DOHH2 (cell line): ENCODE results near the gene DMD.

ENCODE experiments used
- H3F3A ChIP-seq: fragments of 200-600 bp; sonication (generic), shearing (Covaris generic); 2 replicates; pipeline ENCODE4 v1.6.0; 2016; ENCODE audit warnings: antibody characterized with exemption, mild to moderate bottlenecking; ENCODE audit not compliant: control insufficient read depth, insufficient read depth
- H3K27ac ChIP-seq: fragments of 200-600 bp; sonication (generic); 2 replicates; pipeline ENCODE4 v1.5.1; 2014; ENCODE audit warnings: low read depth, mild to moderate bottlenecking, low read length, moderate library complexity
- H3K27me3 ChIP-seq: fragments of 200-600 bp; sonication (generic); 2 replicates; pipeline ENCODE4 v1.6.1; 2014; ENCODE audit warnings: mild to moderate bottlenecking, low read length, mixed read lengths; ENCODE audit not compliant: control insufficient read depth
- H3K36me3 ChIP-seq: fragments of 200-600 bp; sonication (generic); 2 replicates; pipeline ENCODE4 v1.6.1; 2014; ENCODE audit warnings: mild to moderate bottlenecking, low read length, moderate library complexity, mixed read lengths; ENCODE audit not compliant: control insufficient read depth
- H3K4me1 ChIP-seq: fragments of 200-600 bp; sonication (generic); 2 replicates; pipeline ENCODE4 v1.6.1; 2014; ENCODE audit warnings: mild to moderate bottlenecking, low read length, mixed read lengths; ENCODE audit not compliant: control insufficient read depth
- H3K4me2 ChIP-seq: fragments of 200-600 bp; sonication (generic); 2 replicates; pipeline ENCODE4 v1.6.0; 2014; ENCODE audit warnings: mild to moderate bottlenecking, low read length, moderate library complexity
- H3K4me3 ChIP-seq: fragments of 200-600 bp; sonication (generic); 2 replicates; pipeline ENCODE4 v1.5.1; 2014; ENCODE audit warnings: mild to moderate bottlenecking, low read length, mixed read lengths
- H3K79me2 ChIP-seq: fragments of 200-600 bp; sonication (generic); 2 replicates; pipeline ENCODE4 v1.6.1; 2014; ENCODE audit warnings: mild to moderate bottlenecking, low read length, mixed read lengths; ENCODE audit not compliant: control insufficient read depth
- H3K9me2 ChIP-seq: fragments of 200-600 bp; sonication (generic); replicated peaks from 2 replicates; pipeline ENCODE4 v1.6.1; 2014; ENCODE audit warnings: mild to moderate bottlenecking, low read length, mixed read lengths; ENCODE audit not compliant: control insufficient read depth
- H3K9me3 ChIP-seq: fragments of 200-600 bp; sonication (generic); 2 replicates; pipeline ENCODE4 v1.6.1; 2014; ENCODE audit warnings: antibody characterized with exemption, low read length, mixed read lengths; ENCODE audit not compliant: control insufficient read depth, insufficient read depth
- H4K20me1 ChIP-seq: fragments of 200-600 bp; sonication (generic); 2 replicates; pipeline ENCODE4 v1.6.0; 2014; ENCODE audit warnings: low read depth, mild to moderate bottlenecking, antibody characterized with exemption, low read length, moderate library complexity; ENCODE audit not compliant: control insufficient read depth, insufficient read depth
- EZH2phosphoT487 ChIP-seq: fragments of 200-600 bp; sonication (generic); IDR thresholded peaks from 2 replicates; pipeline ENCODE4 v1.6.1; 2017; ENCODE audit warnings: borderline replicate concordance, mild to moderate bottlenecking, antibody characterized with exemption, low read length, moderate library complexity, mixed read lengths
- TF ChIP-seq, protein P1 (sequence below): fragments of 200-600 bp; sonication (generic); IDR thresholded peaks from one replicate; pipeline ENCODE4 v1.5.1; 2014; ENCODE audit warnings: antibody characterized with exemption, mild to moderate bottlenecking, low read depth, low read length; ENCODE audit not compliant: poor library complexity, severe bottlenecking

DMD gene

DNA sequence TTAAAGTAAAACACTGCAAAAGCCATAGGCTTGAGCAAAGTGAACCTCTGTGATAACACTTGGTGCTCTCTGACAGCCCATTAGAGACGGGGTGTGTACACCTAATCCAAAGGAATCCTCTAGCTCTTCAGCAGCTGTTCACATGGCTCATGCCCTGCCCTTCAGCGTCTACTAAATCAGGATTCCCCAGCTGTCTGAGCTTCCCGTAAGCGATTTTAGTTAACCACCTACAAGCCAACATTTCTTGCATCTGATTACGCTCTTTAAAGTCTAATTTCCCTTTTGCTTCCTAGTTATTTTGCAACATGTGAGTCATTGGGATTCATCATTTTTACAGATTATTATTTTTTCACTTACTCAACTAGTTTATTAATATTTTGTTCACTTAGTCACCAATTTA lies 6.5 kb downstream of the DMD start:
- Histone ChIP-seq H3K9me2 (no peaks in the 10 kb centered on the region), H3K79me2 (no peaks in the 10 kb centered on the region), H3K27me3 (no peaks in the 10 kb centered on the region), H3K36me3 (no peaks in the 10 kb centered on the region), H3K4me3 (no peak overlapping the region), H3F3A (no peaks in the 10 kb centered on the region), H3K4me1 (no peaks in the 10 kb centered on the region), H3K9me3 (no peaks in the 10 kb centered on the region; the same call in 1 of the 2 replicates), H4K20me1 (no peaks in the 10 kb centered on the region), H3K27ac (no peak overlapping the region), H3K4me2 (no peak overlapping the region)
- TF ChIP-seq EZH2phosphoT487 = no peak
- TF ChIP-seq, protein P1, sequence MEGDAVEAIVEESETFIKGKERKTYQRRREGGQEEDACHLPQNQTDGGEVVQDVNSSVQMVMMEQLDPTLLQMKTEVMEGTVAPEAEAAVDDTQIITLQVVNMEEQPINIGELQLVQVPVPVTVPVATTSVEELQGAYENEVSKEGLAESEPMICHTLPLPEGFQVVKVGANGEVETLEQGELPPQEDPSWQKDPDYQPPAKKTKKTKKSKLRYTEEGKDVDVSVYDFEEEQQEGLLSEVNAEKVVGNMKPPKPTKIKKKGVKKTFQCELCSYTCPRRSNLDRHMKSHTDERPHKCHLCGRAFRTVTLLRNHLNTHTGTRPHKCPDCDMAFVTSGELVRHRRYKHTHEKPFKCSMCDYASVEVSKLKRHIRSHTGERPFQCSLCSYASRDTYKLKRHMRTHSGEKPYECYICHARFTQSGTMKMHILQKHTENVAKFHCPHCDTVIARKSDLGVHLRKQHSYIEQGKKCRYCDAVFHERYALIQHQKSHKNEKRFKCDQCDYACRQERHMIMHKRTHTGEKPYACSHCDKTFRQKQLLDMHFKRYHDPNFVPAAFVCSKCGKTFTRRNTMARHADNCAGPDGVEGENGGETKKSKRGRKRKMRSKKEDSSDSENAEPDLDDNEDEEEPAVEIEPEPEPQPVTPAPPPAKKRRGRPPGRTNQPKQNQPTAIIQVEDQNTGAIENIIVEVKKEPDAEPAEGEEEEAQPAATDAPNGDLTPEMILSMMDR = no peak

DNA sequence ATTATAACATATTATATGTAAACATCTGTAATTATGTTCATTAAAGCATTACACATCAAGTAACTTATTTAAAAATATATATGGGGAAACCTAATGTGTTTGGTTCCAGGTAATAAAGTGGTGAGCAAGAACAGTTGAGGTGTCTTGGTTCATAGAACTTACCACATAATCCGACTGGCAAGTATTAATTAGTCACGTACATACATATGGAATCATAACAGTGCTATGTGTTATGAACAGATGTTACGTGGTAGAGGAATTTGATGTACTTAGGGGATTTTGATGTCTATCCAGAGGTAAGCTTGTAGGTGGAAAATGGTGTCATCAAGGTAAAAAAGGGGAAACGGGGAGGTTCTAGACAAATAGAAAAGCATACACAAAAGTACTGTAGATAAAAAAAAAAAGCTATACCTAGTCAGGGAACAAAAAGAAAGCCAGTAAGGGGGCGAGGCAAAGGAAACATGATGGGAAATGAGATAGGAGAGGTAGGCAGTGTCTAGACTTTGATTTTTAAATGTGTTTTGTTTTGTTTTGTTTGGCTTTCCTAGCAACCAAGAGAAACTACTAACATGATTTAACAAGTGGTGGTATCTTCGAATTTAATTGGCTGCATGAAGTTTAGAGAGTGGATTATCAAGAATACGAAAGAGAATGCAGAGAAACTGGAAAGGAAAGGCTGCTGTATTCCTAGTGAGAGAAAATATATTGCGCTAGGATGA lies 12.6 kb downstream of the DMD start:
- Histone ChIP-seq H3K4me3 (no peak overlapping the region), H3K36me3 (peaks cover 2% of the 10 kb centered on the region; the same call in 1 of the 2 replicates)

DNA sequence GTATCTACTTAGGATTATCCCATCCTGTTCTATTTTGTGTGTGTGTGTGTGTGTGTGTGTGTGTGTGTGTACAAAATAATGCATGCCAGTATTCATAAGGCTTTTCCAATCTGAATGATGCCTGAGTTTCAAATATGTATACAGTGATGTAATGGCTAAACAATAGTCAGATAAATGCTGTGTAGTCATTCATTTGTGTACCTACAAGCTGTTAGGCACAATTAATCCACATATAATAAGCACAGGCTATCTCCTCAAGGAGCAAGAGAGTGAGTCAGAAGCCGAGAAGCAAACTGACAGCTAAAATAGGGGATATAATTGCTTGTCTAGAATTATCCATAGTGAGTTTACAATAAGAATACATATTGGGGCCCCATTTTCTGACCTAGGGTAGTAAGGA lies 15.7 kb downstream of the DMD start:
- H3K4me3 ChIP-seq = no peak overlapping the region
- no peaks in the 10 kb centered on the region for H3K27me3 ChIP-seq
- H3F3A ChIP-seq = no peaks in the 10 kb centered on the region
- peaks cover 5% of the 10 kb centered on the region; the same call in 1 of the 2 replicates for H3K36me3 ChIP-seq
- H3K4me1 ChIP-seq = peaks cover 2% of the 10 kb centered on the region; the same call in 1 of the 2 replicates
- TF ChIP-seq, protein P1 = no peak
- no peak for TF ChIP-seq EZH2phosphoT487
- H4K20me1 ChIP-seq = no peaks in the 10 kb centered on the region
- H3K9me2 ChIP-seq = no peaks in the 10 kb centered on the region
- no peaks in the 10 kb centered on the region for H3K79me2 ChIP-seq
- H3K27ac ChIP-seq = no peak overlapping the region
- peaks cover 4% of the 10 kb centered on the region; the same call in 1 of the 2 replicates for H3K9me3 ChIP-seq
- H3K4me2 ChIP-seq = no peak overlapping the region

More for the DNA sequence above, 12.6 kb downstream of the DMD start:
- no peak overlapping the region for H3K27ac ChIP-seq
- no peaks in the 10 kb centered on the region for H3K4me1 ChIP-seq
- H4K20me1 ChIP-seq = no peaks in the 10 kb centered on the region
- H3K79me2 ChIP-seq = no peaks in the 10 kb centered on the region
- no peak overlapping the region for H3K4me2 ChIP-seq
- peaks cover 4% of the 10 kb centered on the region; the same call in 1 of the 2 replicates for H3K9me3 ChIP-seq
- TF ChIP-seq EZH2phosphoT487 = no peak
- TF ChIP-seq, protein P1 = no peak
- no peaks in the 10 kb centered on the region for H3F3A ChIP-seq
- H3K27me3 ChIP-seq = no peaks in the 10 kb centered on the region
- H3K9me2 ChIP-seq = no peaks in the 10 kb centered on the region
